Measurements from ENCODE around the gene SYF2. TPM values are rescaled to one million over a fixed set of nuclear protein-coding genes. Genes with fewer than 3 reads are reported as not detected.
A peak's percentile ranks its signal among the peaks of the same experiment; 100 is the strongest.
"Not testable (repeated sequence)": the region's sequence is repeated elsewhere in the genome, so short reads cannot be mapped to it uniquely, and the experiment has no call there.

Gene SYF2
- 50.9 TPM for polyA plus RNA-seq (2013, experiment 1 of 2; ENCODE audit: insufficient read length)
- 47.3 TPM for polyA plus RNA-seq (2013, experiment 2 of 2; ENCODE audit: insufficient read length)

GRCh38 chr1:25232027-25232865, at the start of gene SYF2:
TSS of gene SYF2 (minus strand) at chr1:25232502. CDS start at chr1:25232467, 35 bp downstream.
- DNase-seq = peak; percentile 94

GRCh38 chr1:25279693-25280111, 47.4 kb upstream of the SYF2 start:
- DNase-seq = not testable (repeated sequence)

GRCh38 chr1:25278790-25279189, 46.5 kb upstream of the SYF2 start:
- not testable (repeated sequence) for DNase-seq

GRCh38 chr1:25278358-25278757, 46.1 kb upstream of the SYF2 start:
- not testable (repeated sequence) for DNase-seq

- DNase-seq = not testable (repeated sequence)
Observed at GRCh38 chr1:25277295-25277694, 45.0 kb upstream of the SYF2 start.

- not testable (repeated sequence) for DNase-seq
Observed at GRCh38 chr1:25275648-25276047, 43.3 kb upstream of the SYF2 start.

GRCh38 chr1:25272238-25272637, 39.9 kb upstream of the SYF2 start, which contains the start of gene RHD:
TSS of gene RHD (plus strand) at chr1:25272509. CDS start at chr1:25272548, 39 bp downstream.
- DNase-seq = not testable (repeated sequence)

GRCh38 chr1:25268143-25268760, 36.0 kb upstream of the SYF2 start:
- not testable (repeated sequence) for DNase-seq

- DNase-seq = peak; percentile 84
Observed at GRCh38 chr1:25267288-25268142, 35.2 kb upstream of the SYF2 start.

- not testable (repeated sequence) for DNase-seq
Observed at GRCh38 chr1:25266554-25267287, 34.4 kb upstream of the SYF2 start.

- not testable (repeated sequence) for DNase-seq
Observed at GRCh38 chr1:25260336-25260735, 28.0 kb upstream of the SYF2 start.

GRCh38 chr1:25259813-25260212, 27.5 kb upstream of the SYF2 start:
- DNase-seq = peak; percentile 20

GRCh38 chr1:25257196-25257595, 24.9 kb upstream of the SYF2 start:
- peak; percentile 35 for DNase-seq

GRCh38 chr1:25256578-25256965, 24.3 kb upstream of the SYF2 start:
- no peak for DNase-seq

- DNase-seq = no peak
Observed at GRCh38 chr1:25255706-25256577, 23.6 kb upstream of the SYF2 start.

GRCh38 chr1:25253911-25254310, 21.6 kb upstream of the SYF2 start:
- peak; percentile 69 for DNase-seq

GRCh38 chr1:25247829-25248754, 15.8 kb upstream of the SYF2 start:
- no peak for DNase-seq

GRCh38 chr1:25247024-25247828, 14.9 kb upstream of the SYF2 start, which contains the start of gene RSRP1:
TSS of gene RSRP1 (minus strand) at chr1:25247454. CDS start at chr1:25246963, 491 bp downstream.
- peak; percentile 99 for DNase-seq

GRCh38 chr1:25246600-25247023, 14.3 kb upstream of the SYF2 start:
- DNase-seq = peak; percentile 8
